ENCODE data around the gene WDR70. TPM values are rescaled to one million over a fixed set of nuclear protein-coding genes. Genes with fewer than 3 reads are reported as not detected.

WDR70 gene
- total RNA-seq, 1 experiment from 2014 or later = 40.2 TPM

DNA sequence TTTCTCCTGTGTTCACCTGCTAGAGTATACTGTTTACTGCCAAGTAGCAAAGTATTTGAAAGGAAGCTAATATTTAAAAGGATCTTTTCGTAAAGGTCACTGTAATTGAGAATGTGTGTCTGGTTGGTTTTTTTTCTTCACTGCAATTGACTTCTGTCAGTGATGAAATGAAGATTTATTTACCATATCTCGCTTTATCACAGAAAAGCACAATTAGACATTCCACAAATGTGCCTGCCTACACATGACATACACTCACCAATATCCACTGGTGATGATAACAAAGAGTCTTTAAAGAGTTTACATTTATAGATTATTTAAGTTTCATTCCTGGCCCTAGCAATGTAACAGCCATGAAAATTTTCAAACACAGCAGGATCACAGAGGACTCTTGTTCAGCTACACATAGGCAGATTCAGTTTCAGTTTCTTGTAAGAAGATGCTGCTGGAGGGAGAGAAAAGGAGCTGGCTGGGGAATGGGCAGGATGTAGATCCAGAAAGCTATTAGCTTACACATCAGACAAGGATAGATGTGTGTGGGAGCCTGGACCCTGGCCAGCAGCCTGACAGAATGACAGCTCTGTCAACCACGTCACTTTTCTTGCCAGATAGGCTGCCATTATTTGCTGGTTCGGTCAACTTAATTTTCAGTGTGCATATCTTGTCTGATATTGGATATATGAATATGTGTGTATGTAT lies 356.7 kb downstream of the WDR70 start:
- no TSS peak for BruUV-seq (replicated peaks)
- TF ChIP-seq, protein P1, sequence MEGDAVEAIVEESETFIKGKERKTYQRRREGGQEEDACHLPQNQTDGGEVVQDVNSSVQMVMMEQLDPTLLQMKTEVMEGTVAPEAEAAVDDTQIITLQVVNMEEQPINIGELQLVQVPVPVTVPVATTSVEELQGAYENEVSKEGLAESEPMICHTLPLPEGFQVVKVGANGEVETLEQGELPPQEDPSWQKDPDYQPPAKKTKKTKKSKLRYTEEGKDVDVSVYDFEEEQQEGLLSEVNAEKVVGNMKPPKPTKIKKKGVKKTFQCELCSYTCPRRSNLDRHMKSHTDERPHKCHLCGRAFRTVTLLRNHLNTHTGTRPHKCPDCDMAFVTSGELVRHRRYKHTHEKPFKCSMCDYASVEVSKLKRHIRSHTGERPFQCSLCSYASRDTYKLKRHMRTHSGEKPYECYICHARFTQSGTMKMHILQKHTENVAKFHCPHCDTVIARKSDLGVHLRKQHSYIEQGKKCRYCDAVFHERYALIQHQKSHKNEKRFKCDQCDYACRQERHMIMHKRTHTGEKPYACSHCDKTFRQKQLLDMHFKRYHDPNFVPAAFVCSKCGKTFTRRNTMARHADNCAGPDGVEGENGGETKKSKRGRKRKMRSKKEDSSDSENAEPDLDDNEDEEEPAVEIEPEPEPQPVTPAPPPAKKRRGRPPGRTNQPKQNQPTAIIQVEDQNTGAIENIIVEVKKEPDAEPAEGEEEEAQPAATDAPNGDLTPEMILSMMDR (IDR thresholded peaks at IDR 0.05; ENCODE audit: insufficient read depth in 1 of 2, low read depth in 1 of 2, low read length in 1 of 2, severe bottlenecking in 1 of 2, unreplicated experiment in 1 of 2) = no peak
- no peaks in the 10 kb centered on the region for H3K27me3 ChIP-seq (replicated peaks; ENCODE audit: control insufficient read depth, insufficient read depth, low read length)
- Mint-ChIP-seq H3K9me3 (ENCODE audit: unreplicated experiment) (no peaks in the 10 kb centered on the region), H3K27ac (ENCODE audit: unreplicated experiment) (no peak overlapping the region), H3K36me3 (ENCODE audit: insufficient read depth, unreplicated experiment) (no peaks in the 10 kb centered on the region), H3K4me1 (ENCODE audit: low read depth, unreplicated experiment) (no peaks in the 10 kb centered on the region), H3K27me3 (ENCODE audit: insufficient read depth, unreplicated experiment) (no peaks in the 10 kb centered on the region), H3K4me3 (ENCODE audit: unreplicated experiment) (no peak overlapping the region)
- no peak overlapping the region for H3K4me3 ChIP-seq (ENCODE audit: low read depth, low read length)
- no peaks in the 10 kb centered on the region for H3K9me3 ChIP-seq
- ChIA-PET POLR2A (no interaction called here), CTCF (no interaction called here)
- H3K36me3 ChIP-seq (ENCODE audit: control insufficient read depth, insufficient read depth, low read length) = no peaks in the 10 kb centered on the region; the same call in 1 of the 2 replicates
- H3K4me1 ChIP-seq = no peaks in the 10 kb centered on the region
- no peak for DNase-seq
- intact Hi-C loops (cut with micrococcal nuclease; ENCODE audit: unreplicated experiment) = no loop called here

DNA sequence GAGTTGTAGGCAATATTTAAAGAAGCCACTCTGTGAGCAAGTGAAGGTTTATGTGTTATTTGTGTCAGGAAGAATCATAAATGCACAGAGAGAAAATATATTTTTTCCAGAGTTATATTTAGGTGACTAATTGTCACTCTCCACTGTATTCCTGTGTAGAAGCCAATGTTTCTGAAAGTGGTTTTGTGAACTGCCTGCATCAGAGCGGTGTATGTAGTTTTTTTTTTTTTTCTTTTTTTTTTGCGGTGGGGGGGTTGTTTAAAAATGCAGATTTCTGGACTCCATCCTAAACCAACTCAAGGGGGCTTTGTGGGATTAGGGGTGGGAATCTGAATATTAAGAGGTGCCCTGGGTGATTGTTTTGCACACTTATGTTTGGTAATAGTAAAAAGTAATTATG lies 357.3 kb downstream of the WDR70 start:
- Mint-ChIP-seq H3K27me3 (ENCODE audit: insufficient read depth, unreplicated experiment) (no peaks in the 10 kb centered on the region), H3K9me3 (ENCODE audit: unreplicated experiment) (no peaks in the 10 kb centered on the region), H3K4me1 (ENCODE audit: low read depth, unreplicated experiment) (no peaks in the 10 kb centered on the region), H3K4me3 (ENCODE audit: unreplicated experiment) (no peak overlapping the region), H3K36me3 (ENCODE audit: insufficient read depth, unreplicated experiment) (no peaks in the 10 kb centered on the region), H3K27ac (ENCODE audit: unreplicated experiment) (no peak overlapping the region)
- intact Hi-C loops (cut with micrococcal nuclease; ENCODE audit: unreplicated experiment) = no loop called here
- H3K36me3 ChIP-seq (ENCODE audit: control insufficient read depth, insufficient read depth, low read length) = no peaks in the 10 kb centered on the region; the same call in 1 of the 2 replicates
- no TSS peak for BruUV-seq (replicated peaks)
- ChIA-PET CTCF (no interaction called here), POLR2A (no interaction called here)
- no peak overlapping the region for H3K4me3 ChIP-seq (ENCODE audit: low read depth, low read length)
- H3K4me1 ChIP-seq = no peaks in the 10 kb centered on the region
- DNase-seq = no peak
- H3K9me3 ChIP-seq = no peaks in the 10 kb centered on the region
- H3K27me3 ChIP-seq (replicated peaks; ENCODE audit: control insufficient read depth, insufficient read depth, low read length) = no peaks in the 10 kb centered on the region
- TF ChIP-seq, protein P1 (IDR thresholded peaks at IDR 0.05; ENCODE audit: insufficient read depth in 1 of 2, low read depth in 1 of 2, low read length in 1 of 2, severe bottlenecking in 1 of 2, unreplicated experiment in 1 of 2) = no peak

GRCh38 chr5:37737326-37738056 lies 358.4 kb downstream of the WDR70 start:
- H3K27ac Mint-ChIP-seq (ENCODE audit: unreplicated experiment) = no peak overlapping the region
- no peaks in the 10 kb centered on the region for H3K9me3 Mint-ChIP-seq (ENCODE audit: unreplicated experiment)
- H3K4me3 Mint-ChIP-seq (ENCODE audit: unreplicated experiment) = no peak overlapping the region
- intact Hi-C loops (cut with micrococcal nuclease; ENCODE audit: unreplicated experiment) = no loop called here
- H3K4me1 Mint-ChIP-seq (ENCODE audit: low read depth, unreplicated experiment) = no peaks in the 10 kb centered on the region
- H3K9me3 ChIP-seq = no peaks in the 10 kb centered on the region
- no TSS peak for BruUV-seq (replicated peaks)
- no peaks in the 10 kb centered on the region for H3K4me1 ChIP-seq
- H3K36me3 ChIP-seq (ENCODE audit: control insufficient read depth, insufficient read depth, low read length) = no peaks in the 10 kb centered on the region; the same call in 1 of the 2 replicates
- no peak overlapping the region for H3K4me3 ChIP-seq (ENCODE audit: low read depth, low read length)
- CTCF ChIA-PET = no interaction called here
- DNase-seq = no peak
- H3K27me3 Mint-ChIP-seq (ENCODE audit: insufficient read depth, unreplicated experiment) = no peaks in the 10 kb centered on the region
- TF ChIP-seq, protein P1 (IDR thresholded peaks at IDR 0.05; ENCODE audit: insufficient read depth in 1 of 2, low read depth in 1 of 2, low read length in 1 of 2, severe bottlenecking in 1 of 2, unreplicated experiment in 1 of 2) = no peak
- H3K36me3 Mint-ChIP-seq (ENCODE audit: insufficient read depth, unreplicated experiment) = no peaks in the 10 kb centered on the region
- POLR2A ChIA-PET = no interaction called here
- no peaks in the 10 kb centered on the region for H3K27me3 ChIP-seq (replicated peaks; ENCODE audit: control insufficient read depth, insufficient read depth, low read length)
